Body of pancreas (tissue), 4 donors: ENCODE results near the gene PLTP.

Experiments
- POLR2A ChIP-seq, 3 donors: fragments of 450-650 bp; IDR thresholded peaks; one replicate each; pipeline ENCODE4 v1.6.1; 2016; ENCODE audit warnings: antibody characterized with exemption in 3 of 3, mild to moderate bottlenecking in 2 of 3
- TF ChIP-seq, protein P1 (sequence below), 7 experiments: fragments of 450-650 bp in 4 of 7; fragments of 200-600 bp in 3 of 7; sonication (generic) in 3 of 7; IDR thresholded peaks; one replicate each; pipeline ENCODE4 v1.5.1; 2016 to 2019; ENCODE audit warnings: antibody characterized with exemption in 7 of 7

DNA sequence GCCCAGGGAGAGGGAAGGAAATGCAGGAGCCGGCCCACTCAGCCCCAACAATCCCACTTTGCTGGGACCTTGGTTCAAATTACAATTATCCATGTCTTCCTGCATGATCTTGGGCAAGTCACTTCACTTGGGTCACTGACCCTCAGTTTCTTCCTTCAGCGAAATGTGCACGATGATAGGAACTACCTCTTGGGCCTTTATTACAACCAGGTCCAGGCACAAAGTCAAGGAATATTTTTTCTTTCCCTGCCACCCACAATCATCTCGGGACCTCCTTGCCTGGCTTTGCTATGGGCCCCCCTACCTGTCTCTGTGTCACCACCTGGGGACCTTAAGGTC is 358 bp upstream of the PLTP start:
- TF ChIP-seq, protein P1, sequence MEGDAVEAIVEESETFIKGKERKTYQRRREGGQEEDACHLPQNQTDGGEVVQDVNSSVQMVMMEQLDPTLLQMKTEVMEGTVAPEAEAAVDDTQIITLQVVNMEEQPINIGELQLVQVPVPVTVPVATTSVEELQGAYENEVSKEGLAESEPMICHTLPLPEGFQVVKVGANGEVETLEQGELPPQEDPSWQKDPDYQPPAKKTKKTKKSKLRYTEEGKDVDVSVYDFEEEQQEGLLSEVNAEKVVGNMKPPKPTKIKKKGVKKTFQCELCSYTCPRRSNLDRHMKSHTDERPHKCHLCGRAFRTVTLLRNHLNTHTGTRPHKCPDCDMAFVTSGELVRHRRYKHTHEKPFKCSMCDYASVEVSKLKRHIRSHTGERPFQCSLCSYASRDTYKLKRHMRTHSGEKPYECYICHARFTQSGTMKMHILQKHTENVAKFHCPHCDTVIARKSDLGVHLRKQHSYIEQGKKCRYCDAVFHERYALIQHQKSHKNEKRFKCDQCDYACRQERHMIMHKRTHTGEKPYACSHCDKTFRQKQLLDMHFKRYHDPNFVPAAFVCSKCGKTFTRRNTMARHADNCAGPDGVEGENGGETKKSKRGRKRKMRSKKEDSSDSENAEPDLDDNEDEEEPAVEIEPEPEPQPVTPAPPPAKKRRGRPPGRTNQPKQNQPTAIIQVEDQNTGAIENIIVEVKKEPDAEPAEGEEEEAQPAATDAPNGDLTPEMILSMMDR (IDR thresholded peaks at IDR 0.05): no peak
- no peak for TF ChIP-seq POLR2A (IDR thresholded peaks at IDR 0.05)
